BE2C (cell line): ENCODE results near the gene LAP3.

Experiments used
- DNase-seq: peaks from one replicate; pipeline ENCODE4 v3.0.0-alpha.2; 2020
- H3K27me3 ChIP-seq: fragments of 250-450 bp; sonication (Bioruptor Pico); 2 replicates; pipeline ENCODE4 v1.5.1; 2020; ENCODE audit warnings: mild to moderate bottlenecking
- H3K36me3 ChIP-seq: fragments of 250-450 bp; sonication (Bioruptor Pico); 2 replicates; pipeline ENCODE4 v1.5.1; 2020; ENCODE audit warnings: mild to moderate bottlenecking
- H3K4me1 ChIP-seq: fragments of 250-450 bp; sonication (Bioruptor Pico); 2 replicates; pipeline ENCODE4 v1.5.1; 2020
- H3K4me3 ChIP-seq: 2 replicates; pipeline ENCODE4 v1.5.1; 2011; ENCODE audit warnings: low read depth, low read length
- H3K9me3 ChIP-seq: fragments of 250-450 bp; sonication (Bioruptor Pico); 2 replicates; pipeline ENCODE4 v1.5.1; 2020
- CTCF ChIP-seq: IDR thresholded peaks from 2 replicates; pipeline ENCODE4 v1.5.1; 2012; ENCODE audit warnings: mild to moderate bottlenecking, low read depth, low read length

The LAP3 gene

GRCh38 chr4:17558941-17559708, 17.9 kb upstream of the LAP3 start:
- H3K4me3 ChIP-seq, result no peak overlapping the region
- DNase-seq, result no peak
- H3K36me3 ChIP-seq, result no peaks in the 10 kb centered on the region
- H3K27me3 ChIP-seq, result no peaks in the 10 kb centered on the region
- H3K9me3 ChIP-seq, result no peaks in the 10 kb centered on the region
- TF ChIP-seq CTCF, result no peak
- peaks cover 12% of the 10 kb centered on the region for H3K4me1 ChIP-seq

- no peaks in the 10 kb centered on the region for H3K36me3 ChIP-seq
- no peak overlapping the region for H3K4me3 ChIP-seq
- no peaks in the 10 kb centered on the region for H3K27me3 ChIP-seq
- no peaks in the 10 kb centered on the region for H3K9me3 ChIP-seq
- no peak for TF ChIP-seq CTCF
- H3K4me1 ChIP-seq, result peaks cover 12% of the 10 kb centered on the region
- DNase-seq, result no peak
Measured at GRCh38 chr4:17559709-17560048, 17.3 kb upstream of the LAP3 start.

- DNase-seq, result no peak
- Histone ChIP-seq H3K9me3 (no peaks in the 10 kb centered on the region), H3K4me3 (no peak overlapping the region), H3K36me3 (no peaks in the 10 kb centered on the region), H3K27me3 (no peaks in the 10 kb centered on the region), H3K4me1 (peaks cover 12% of the 10 kb centered on the region)
- no peak for TF ChIP-seq CTCF
Measured at GRCh38 chr4:17560065-17560673, 16.8 kb upstream of the LAP3 start.

GRCh38 chr4:17561195-17561909, 15.6 kb upstream of the LAP3 start:
- no peaks in the 10 kb centered on the region for H3K9me3 ChIP-seq
- H3K27me3 ChIP-seq, result no peaks in the 10 kb centered on the region
- H3K4me1 ChIP-seq, result peaks cover 12% of the 10 kb centered on the region
- no peak; the same call in 1 of the 2 replicates for TF ChIP-seq CTCF
- no peaks in the 10 kb centered on the region for H3K36me3 ChIP-seq
- peak; percentile 81 for DNase-seq
- peak overlapping the region; percentile 23 for H3K4me3 ChIP-seq

- no peaks in the 10 kb centered on the region for H3K9me3 ChIP-seq
- H3K36me3 ChIP-seq, result no peaks in the 10 kb centered on the region
- peaks cover 12% of the 10 kb centered on the region for H3K4me1 ChIP-seq
- peak; percentile 74 for TF ChIP-seq CTCF
- H3K27me3 ChIP-seq, result no peaks in the 10 kb centered on the region
- peak; percentile 68 for DNase-seq
- H3K4me3 ChIP-seq, result peak overlapping the region; percentile 23
Measured at GRCh38 chr4:17562157-17562556, 14.8 kb upstream of the LAP3 start.

- no peak for TF ChIP-seq CTCF
- no peaks in the 10 kb centered on the region for H3K9me3 ChIP-seq
- DNase-seq, result no peak
- H3K4me1 ChIP-seq, result peaks cover 12% of the 10 kb centered on the region
- H3K27me3 ChIP-seq, result no peaks in the 10 kb centered on the region
- H3K4me3 ChIP-seq, result no peak overlapping the region
- H3K36me3 ChIP-seq, result no peaks in the 10 kb centered on the region
Measured at GRCh38 chr4:17565846-17566245, 11.2 kb upstream of the LAP3 start.
